Gastroesophageal sphincter (tissue), 3 donors: ENCODE results near the gene ALK.

ENCODE experiments used
- CTCF ChIP-seq, 4 experiments: fragments of 200-600 bp in 2 of 4; fragments of 450-650 bp in 2 of 4; sonication (generic) in 1 of 4; IDR thresholded peaks; one replicate each; pipeline ENCODE4 v1.5.1; 2017 to 2019; ENCODE audit warnings: antibody characterized with exemption in 4 of 4, mild to moderate bottlenecking in 2 of 4, moderate library complexity in 2 of 4
- EP300 ChIP-seq: sonication (generic); formaldehyde crosslinking; IDR thresholded peaks from one replicate; pipeline ENCODE4 v1.6.1; 2017; ENCODE audit warnings: antibody characterized with exemption, mild to moderate bottlenecking
- POLR2A ChIP-seq, 2 donors: fragments of 450-650 bp; IDR thresholded peaks; one replicate each; pipeline ENCODE4 v1.6.1; 2017; ENCODE audit warnings: antibody characterized with exemption in 2 of 2, mild to moderate bottlenecking in 2 of 2, moderate library complexity in 1 of 2

- TF ChIP-seq CTCF (IDR thresholded peaks at IDR 0.05) (no peak), POLR2A (IDR thresholded peaks at IDR 0.05) (no peak), EP300 (no peak)
Measured at GRCh38 chr2:29368659-29369040, 552.7 kb downstream of the ALK start.
